ENCODE measurements around the gene LTB4R.

DNA sequence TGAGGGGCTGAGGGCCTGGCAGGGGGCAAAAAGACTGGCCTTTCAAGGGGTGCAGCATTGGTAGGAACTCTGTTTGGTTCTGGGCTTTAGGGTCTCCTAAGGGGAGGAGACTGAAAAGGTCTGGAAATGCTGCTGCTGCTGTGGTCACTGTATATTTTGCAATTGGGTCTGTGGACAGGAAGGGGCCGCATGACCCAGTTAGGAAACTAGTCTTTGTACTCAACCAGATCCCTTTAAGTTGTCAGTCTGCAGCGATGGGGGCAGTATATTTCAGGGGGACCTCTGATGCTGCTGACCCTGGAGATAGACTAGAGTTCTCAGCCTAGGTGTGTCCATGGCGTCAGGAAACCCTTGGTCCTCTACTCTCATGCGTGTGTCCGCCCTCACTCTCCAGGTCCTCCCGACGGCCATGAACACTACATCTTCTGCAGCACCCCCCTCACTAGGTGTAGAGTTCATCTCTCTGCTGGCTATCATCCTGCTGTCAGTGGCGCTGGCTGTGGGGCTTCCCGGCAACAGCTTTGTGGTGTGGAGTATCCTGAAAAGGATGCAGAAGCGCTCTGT, 4.0 kb downstream of the LTB4R start:
- TF ChIP-seq, protein P1, sequence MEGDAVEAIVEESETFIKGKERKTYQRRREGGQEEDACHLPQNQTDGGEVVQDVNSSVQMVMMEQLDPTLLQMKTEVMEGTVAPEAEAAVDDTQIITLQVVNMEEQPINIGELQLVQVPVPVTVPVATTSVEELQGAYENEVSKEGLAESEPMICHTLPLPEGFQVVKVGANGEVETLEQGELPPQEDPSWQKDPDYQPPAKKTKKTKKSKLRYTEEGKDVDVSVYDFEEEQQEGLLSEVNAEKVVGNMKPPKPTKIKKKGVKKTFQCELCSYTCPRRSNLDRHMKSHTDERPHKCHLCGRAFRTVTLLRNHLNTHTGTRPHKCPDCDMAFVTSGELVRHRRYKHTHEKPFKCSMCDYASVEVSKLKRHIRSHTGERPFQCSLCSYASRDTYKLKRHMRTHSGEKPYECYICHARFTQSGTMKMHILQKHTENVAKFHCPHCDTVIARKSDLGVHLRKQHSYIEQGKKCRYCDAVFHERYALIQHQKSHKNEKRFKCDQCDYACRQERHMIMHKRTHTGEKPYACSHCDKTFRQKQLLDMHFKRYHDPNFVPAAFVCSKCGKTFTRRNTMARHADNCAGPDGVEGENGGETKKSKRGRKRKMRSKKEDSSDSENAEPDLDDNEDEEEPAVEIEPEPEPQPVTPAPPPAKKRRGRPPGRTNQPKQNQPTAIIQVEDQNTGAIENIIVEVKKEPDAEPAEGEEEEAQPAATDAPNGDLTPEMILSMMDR (IDR thresholded peaks at IDR 0.05): no peak
- TF ChIP-seq POLR2AphosphoS5 (IDR thresholded peaks at IDR 0.05): no peak

Data from prostate gland (tissue), 2 donors.